ENCODE measurements around the gene TRIO. TPM values are rescaled to one million over a fixed set of nuclear protein-coding genes. Genes with fewer than 3 reads are reported as not detected.
A peak's percentile ranks its signal among the peaks of the same experiment; 100 is the strongest.

The TRIO gene
- total RNA-seq, 4 donors from 2014 or later: 112 to 155 (median 145) TPM

DNA sequence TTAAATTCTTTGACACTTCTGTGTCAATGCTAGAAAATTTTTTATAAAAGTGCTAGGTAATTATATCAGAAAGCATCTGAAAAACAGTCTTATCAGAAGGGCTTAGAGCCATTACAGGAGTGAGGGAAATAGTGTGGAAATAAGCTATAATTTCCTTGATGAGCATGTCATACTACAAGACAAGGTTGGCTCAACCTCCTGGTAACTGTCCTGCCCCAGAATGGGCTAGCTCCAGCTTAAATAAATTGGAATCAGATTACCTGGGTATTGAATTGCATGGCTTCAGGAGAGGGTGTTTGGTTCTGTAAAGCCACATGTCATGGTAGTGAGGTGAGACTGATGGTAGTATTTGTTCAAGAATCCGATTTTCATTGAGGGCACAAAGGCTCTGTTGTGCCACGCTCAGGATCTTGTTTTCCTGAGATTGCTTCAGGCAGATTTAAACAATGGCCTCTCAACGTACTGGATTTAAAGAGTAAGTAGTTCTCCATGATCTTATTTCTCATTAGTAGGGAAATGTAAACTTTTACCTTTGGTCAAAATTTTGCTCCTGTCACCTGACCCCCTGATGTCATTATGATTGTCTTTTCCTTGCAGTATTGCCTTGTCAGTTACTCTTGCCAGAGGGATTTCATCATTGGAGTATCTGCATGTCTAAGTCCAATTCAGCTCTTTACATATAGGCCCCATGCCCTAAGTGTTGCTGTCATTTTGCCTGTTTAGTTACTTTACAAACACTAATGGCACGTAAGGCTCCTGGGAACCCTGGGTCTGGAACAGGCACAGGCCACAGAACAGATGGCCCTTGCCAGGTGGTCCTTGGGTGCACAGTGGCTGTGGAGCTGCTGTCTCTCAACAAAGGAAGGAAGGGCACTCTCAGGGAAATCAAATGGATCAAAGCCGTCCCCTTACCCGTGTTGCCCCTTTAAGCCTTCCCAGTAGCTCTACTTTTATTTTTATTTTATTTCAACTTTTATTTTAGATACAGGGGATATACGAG is 21.3 kb downstream of the TRIO start:
- Histone ChIP-seq H3K4me3 (no peak overlapping the region), H3K9me3 (peaks cover 0 to 6% (median 0%) of the 10 kb centered on the region in 4 donors), H3K27me3 (no peaks in the 10 kb centered on the region), H3K27ac (replicated peaks in 1 of 4) (no peak overlapping the region), H3K36me3 (no peaks in the 10 kb centered on the region), H3K4me1 (peaks cover 54 to 79% (median 76%) of the 10 kb centered on the region in 4 donors)
- intact Hi-C loops (cut with DNase I): no loop called here
- TF ChIP-seq POLR2AphosphoS5 (IDR thresholded peaks at IDR 0.05): no peak
- TF ChIP-seq, protein P1, sequence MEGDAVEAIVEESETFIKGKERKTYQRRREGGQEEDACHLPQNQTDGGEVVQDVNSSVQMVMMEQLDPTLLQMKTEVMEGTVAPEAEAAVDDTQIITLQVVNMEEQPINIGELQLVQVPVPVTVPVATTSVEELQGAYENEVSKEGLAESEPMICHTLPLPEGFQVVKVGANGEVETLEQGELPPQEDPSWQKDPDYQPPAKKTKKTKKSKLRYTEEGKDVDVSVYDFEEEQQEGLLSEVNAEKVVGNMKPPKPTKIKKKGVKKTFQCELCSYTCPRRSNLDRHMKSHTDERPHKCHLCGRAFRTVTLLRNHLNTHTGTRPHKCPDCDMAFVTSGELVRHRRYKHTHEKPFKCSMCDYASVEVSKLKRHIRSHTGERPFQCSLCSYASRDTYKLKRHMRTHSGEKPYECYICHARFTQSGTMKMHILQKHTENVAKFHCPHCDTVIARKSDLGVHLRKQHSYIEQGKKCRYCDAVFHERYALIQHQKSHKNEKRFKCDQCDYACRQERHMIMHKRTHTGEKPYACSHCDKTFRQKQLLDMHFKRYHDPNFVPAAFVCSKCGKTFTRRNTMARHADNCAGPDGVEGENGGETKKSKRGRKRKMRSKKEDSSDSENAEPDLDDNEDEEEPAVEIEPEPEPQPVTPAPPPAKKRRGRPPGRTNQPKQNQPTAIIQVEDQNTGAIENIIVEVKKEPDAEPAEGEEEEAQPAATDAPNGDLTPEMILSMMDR (IDR thresholded peaks at IDR 0.05): no peak
- TF ChIP-seq POLR2A (IDR thresholded peaks at IDR 0.05; ENCODE audit: low read depth): no peak
- no peak for TF ChIP-seq EP300 (IDR thresholded peaks at IDR 0.05)
- peak; percentile 50 for DNase-seq (ENCODE audit: extremely low spot score)
- WGBS: 90% methylated on average over 7 of the region's 7 CpGs

DNA sequence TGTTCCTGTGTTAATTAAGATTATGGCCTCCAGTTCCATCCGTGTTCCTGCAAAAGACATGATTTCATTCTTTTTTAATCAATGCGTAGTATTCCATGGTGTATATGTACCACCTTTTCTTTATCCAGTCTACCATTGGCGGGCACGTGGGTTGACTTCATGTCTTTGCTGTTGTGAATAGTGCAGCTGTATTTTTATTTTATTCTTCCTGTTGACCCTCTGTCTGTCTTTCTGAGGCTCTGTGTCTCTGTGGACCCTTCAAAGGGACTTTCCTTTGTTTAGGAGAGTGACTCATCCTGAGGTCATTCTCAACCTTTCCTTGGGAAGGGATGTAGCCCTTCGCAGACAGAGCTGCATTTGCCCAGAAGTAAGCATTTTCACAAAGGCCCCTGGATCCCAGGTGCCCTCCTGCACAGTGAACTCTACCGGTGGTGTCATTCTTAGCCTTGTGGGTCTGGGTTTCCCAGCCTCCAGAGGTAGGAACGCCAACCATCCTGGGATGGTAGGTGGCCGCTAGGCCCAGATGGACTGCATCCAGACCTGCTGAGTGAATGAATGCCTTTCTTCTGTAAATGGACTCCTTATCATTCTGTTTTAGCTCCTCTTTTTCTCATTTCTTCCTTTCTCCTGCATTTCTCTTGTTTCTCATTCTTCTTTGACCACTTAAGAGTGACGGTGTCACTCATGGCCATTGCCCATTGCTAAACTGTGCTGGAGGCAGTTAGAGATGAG is 22.4 kb downstream of the TRIO start:
- TF ChIP-seq EP300 (IDR thresholded peaks at IDR 0.05) (no peak), POLR2A (IDR thresholded peaks at IDR 0.05; ENCODE audit: low read depth) (no peak), POLR2AphosphoS5 (IDR thresholded peaks at IDR 0.05) (no peak)
- TF ChIP-seq, protein P1 (IDR thresholded peaks at IDR 0.05): no peak
- peaks cover 46 to 79% (median 76%) of the 10 kb centered on the region in 4 donors for H3K4me1 ChIP-seq

DNA sequence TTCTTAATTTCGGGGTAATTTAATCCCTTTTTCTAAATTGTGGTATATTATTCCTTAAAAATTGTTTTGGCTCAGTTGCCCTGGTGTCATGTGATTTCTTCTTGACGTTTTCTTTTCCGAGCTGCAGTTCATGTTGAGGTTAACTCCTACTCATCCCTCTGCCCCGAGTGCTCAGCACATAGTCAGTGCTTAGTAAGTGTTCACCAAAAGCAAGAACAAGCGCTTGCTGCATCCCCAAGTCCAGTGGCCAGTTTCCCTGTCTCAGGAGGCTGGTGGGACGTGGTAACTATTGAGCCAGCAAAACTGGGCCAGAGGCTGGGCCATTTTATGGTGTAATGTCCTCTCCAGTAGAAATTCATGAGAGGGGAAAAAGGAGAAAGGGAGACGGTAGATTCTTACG is 23.3 kb downstream of the TRIO start:
- peak overlapping the region in 1 of 4 donors; percentile 65 for H3K27ac ChIP-seq (replicated peaks in 1 of 4)
- peaks cover 42 to 79% (median 75%) of the 10 kb centered on the region in 4 donors for H3K4me1 ChIP-seq
- no peaks in the 10 kb centered on the region for H3K27me3 ChIP-seq
- peak; percentile 50 for DNase-seq (ENCODE audit: extremely low spot score)
- peaks cover 0 to 6% (median 0%) of the 10 kb centered on the region in 4 donors for H3K9me3 ChIP-seq
- H3K36me3 ChIP-seq: no peaks in the 10 kb centered on the region
- 77% methylated on average over 8 of the region's 8 CpGs for WGBS
- TF ChIP-seq, protein P1 (IDR thresholded peaks at IDR 0.05): no peak
- TF ChIP-seq POLR2AphosphoS5 (IDR thresholded peaks at IDR 0.05): no peak
- TF ChIP-seq EP300 (IDR thresholded peaks at IDR 0.05): no peak
- no peak for TF ChIP-seq POLR2A (IDR thresholded peaks at IDR 0.05; ENCODE audit: low read depth)
- intact Hi-C loops (cut with DNase I): no loop called here
- no peak overlapping the region for H3K4me3 ChIP-seq

More for the DNA sequence above, 22.4 kb downstream of the TRIO start:
- Histone ChIP-seq H3K4me3 (no peak overlapping the region), H3K9me3 (peaks cover 0 to 6% (median 0%) of the 10 kb centered on the region in 4 donors), H3K27ac (replicated peaks in 1 of 4) (no peak overlapping the region), H3K36me3 (no peaks in the 10 kb centered on the region), H3K27me3 (no peaks in the 10 kb centered on the region)
- 75% methylated on average over 9 of the region's 9 CpGs for WGBS
- intact Hi-C loops (cut with DNase I): no loop called here
- peak; percentile 42 for DNase-seq (ENCODE audit: extremely low spot score)

DNA sequence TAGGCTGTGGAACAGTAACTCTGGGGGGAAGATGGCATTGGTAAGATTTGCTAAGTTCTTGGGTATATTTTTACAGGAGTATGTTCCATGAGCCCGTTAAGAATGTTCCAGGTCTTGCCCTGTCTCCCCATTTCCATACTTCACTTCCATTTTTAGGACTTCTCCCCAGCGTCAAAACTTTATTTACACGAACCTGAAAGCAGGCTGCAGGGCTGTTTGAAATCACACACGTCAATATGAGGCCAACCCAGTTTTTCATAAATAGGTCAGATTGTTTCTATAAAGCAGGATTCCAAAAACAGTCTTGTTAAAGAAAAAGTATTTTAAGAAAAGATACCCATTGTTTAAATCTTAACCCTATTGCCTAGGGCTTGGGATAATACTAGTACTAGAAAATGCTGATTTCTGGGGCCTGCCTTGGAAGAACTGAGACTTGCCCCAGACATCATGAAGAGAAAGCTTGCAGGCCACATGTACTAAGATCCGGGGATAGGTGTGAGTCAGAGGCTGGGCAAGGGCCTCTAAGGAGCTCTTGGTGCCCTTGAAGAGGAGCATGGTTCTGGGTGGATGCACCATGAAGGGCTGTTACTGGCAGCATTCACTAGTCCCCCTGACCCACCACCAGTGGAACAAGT is 24.2 kb downstream of the TRIO start:
- H3K4me1 ChIP-seq: peaks cover 50 to 79% (median 75%) of the 10 kb centered on the region in 4 donors
- H3K27ac ChIP-seq (replicated peaks in 1 of 4): peak overlapping the region; percentile 53 to 65 (median 62)
- TF ChIP-seq, protein P1 (IDR thresholded peaks at IDR 0.05): no peak
- TF ChIP-seq POLR2AphosphoS5 (IDR thresholded peaks at IDR 0.05): no peak
- no peak for TF ChIP-seq POLR2A (IDR thresholded peaks at IDR 0.05; ENCODE audit: low read depth)
- no peak for TF ChIP-seq EP300 (IDR thresholded peaks at IDR 0.05)
- intact Hi-C loops (cut with DNase I): no loop called here
- peaks cover 0 to 6% (median 0%) of the 10 kb centered on the region in 4 donors for H3K9me3 ChIP-seq
- no peak for DNase-seq (ENCODE audit: extremely low spot score)
- no peaks in the 10 kb centered on the region for H3K36me3 ChIP-seq
- H3K4me3 ChIP-seq: no peak overlapping the region
- 36% methylated on average over 5 of the region's 5 CpGs for WGBS
- no peaks in the 10 kb centered on the region for H3K27me3 ChIP-seq
